NCI-H1417 treated with DMSO at 0.1 percent for 48 hours (cell line): ENCODE measurements around the gene FASTKD2.

Source experiments
- DNase-seq: peaks from one replicate; lab custom pipeline; 2025; lab: John Stamatoyannopoulos, UW

FASTKD2 gene

GRCh38 chr2:206837775-206838174, 72.4 kb downstream of the FASTKD2 start:
- DNase-seq: no peak

- DNase-seq: no peak
Measured at GRCh38 chr2:206838690-206839089, 73.3 kb downstream of the FASTKD2 start.

- DNase-seq: no peak
Measured at GRCh38 chr2:206840999-206841398, 75.6 kb downstream of the FASTKD2 start.
